Left renal pelvis (tissue), 4 donors: ENCODE measurements around the gene LGALS7B. TPM values are rescaled to one million over a fixed set of nuclear protein-coding genes. Genes with fewer than 3 reads are reported as not detected.
"Not testable (repeated sequence)": the region's sequence is repeated elsewhere in the genome, so short reads cannot be mapped to it uniquely, and the experiment has no call there.

Experiments
- DNase-seq, 4 donors: peaks; one replicate each; pipeline ENCODE4 v3.0.0-alpha.2; 2013; ENCODE audit warnings: low read depth in 4 of 4, low spot score in 3 of 4
- polyA plus RNA-seq, 4 donors: library from polyadenylated mRNA; unstranded; fragments of 120-200 nt; gene quantifications; one replicate each; pipeline ENCODE4 v1.2.1, GENCODE V29; 2013; ENCODE audit not compliant: insufficient read length in 4 of 4

Gene LGALS7B
- polyA plus RNA-seq, result 1 to 10 TPM in 3 of 4 donors, under 1 TPM in 1; 0.78 to 1.9 (median 1.7) TPM

- DNase-seq, result no peak
These were observed at the start of gene LGALS7B for GRCh38 chr19:38788478-38789243. TSS of gene LGALS7B (plus strand) at chr19:38789200. CDS start at chr19:38789227, 27 bp downstream.

DNA sequence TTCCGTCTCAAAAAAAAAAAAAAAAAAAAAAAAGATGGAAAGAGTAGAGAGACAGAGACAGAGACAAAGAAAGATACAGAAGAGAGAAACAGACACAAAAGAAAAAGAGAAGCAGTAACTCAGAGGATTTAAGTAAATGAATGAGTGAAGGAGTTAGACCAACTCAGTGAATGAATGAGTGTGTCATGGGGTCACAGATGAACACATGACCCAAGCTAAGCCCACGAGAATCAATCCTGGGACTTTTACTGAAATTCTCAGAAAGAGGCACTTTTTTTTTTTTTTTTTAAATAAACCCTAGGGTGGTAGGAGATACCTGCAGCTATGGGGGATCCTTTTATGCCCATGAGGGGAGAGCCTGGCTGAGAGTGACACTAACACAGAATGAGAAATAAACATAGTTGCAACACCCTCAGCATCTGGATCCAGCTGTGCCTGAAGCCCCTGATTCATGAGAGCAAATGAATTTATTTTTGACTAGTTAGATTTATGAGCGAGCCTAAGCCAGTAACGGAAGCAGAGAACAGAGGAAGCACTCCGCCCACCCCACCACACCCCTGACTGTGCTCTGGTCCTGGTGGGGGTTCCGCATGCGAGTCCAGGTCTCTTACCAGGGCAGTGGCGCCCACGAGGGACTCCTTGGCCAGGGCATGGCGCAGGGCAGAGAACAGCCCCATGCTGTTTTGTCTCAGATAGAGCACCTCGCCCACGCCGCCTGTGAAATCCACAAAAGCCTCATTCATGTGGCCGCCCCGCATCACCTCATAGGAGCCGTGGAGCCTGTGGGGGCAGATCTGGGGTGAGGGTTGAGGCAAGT lies 49.4 kb upstream of the LGALS7B start:
- DNase-seq, result no peak

DNA sequence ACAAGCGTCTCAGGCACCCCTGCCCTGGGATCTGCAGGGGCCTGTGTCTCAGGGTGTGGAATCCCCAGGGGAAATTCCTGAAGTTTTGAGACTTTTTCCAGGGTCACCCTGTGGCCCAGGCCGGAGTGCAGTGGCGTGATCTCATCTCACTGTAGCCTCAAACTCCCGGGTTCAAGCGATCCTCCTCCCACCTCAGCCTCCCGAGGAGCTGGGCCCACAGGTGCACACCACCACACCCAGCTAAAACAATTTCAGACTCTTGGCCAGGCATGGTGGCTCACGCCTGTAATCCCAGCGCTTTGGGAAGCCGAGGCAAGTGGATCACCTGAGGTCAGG lies 48.8 kb upstream of the LGALS7B start:
- DNase-seq, result no peak

DNA sequence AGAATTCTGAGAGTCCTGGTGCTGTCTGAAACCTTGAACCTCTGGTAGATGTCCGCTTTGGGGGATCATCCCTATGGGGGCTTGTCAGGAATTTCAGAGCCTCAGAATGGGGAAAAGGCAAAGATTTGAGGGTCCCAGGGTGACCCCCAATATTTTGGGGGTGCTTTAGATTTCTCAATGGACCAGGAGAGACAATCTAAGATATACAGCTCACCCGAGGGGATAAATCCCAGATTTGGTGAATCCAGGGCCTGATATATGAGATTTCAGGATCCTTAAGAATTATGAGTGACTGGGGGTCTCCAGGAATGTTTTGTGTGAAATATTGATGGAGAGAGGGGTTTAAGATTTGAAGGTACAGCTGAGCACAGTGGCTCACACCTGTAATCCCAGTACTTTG lies 48.1 kb upstream of the LGALS7B start:
- DNase-seq, result no peak

DNA sequence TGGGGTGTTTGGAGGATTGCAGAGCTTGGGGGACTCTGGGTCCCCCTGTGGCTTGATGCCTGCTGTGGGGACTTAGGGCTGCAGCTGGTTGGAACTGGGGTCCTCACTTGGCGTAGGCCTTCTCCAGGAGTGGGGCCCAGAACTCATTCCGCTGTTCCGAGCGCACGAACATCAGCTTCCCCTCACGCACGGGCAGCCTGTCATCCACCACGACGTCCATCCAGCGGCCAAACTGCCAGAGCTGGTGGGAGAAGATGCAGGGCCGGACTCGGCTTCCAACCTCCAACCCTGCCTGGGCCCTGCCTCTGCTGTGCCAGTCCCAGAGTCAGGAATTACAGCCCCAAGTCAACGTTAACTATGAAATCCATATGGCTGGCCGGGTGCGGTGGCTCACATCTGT lies 47.3 kb upstream of the LGALS7B start:
- no peak for DNase-seq

GRCh38 chr19:38742296-38742695 lies 46.7 kb upstream of the LGALS7B start:
- DNase-seq, result no peak

DNA sequence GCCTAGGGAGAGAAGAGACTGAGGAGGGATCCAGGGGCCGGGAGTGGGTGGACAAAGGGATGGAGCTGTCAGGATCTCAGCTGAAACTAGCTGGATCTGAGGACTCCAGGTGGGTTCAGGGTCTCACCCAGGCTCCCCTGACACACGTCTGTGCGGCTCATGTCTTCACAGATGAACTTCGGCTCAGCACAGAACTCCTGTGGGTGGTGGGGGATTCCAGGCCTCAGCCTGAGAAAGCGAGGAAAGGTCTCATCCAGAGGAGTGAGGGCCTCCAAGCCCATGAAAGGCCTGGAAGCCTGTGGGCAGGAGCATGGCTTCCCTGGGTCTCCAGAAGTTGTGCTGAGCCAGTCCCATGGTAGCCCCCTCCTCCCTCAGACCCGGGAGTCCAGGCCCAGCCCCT lies 46.1 kb upstream of the LGALS7B start:
- no peak for DNase-seq

DNA sequence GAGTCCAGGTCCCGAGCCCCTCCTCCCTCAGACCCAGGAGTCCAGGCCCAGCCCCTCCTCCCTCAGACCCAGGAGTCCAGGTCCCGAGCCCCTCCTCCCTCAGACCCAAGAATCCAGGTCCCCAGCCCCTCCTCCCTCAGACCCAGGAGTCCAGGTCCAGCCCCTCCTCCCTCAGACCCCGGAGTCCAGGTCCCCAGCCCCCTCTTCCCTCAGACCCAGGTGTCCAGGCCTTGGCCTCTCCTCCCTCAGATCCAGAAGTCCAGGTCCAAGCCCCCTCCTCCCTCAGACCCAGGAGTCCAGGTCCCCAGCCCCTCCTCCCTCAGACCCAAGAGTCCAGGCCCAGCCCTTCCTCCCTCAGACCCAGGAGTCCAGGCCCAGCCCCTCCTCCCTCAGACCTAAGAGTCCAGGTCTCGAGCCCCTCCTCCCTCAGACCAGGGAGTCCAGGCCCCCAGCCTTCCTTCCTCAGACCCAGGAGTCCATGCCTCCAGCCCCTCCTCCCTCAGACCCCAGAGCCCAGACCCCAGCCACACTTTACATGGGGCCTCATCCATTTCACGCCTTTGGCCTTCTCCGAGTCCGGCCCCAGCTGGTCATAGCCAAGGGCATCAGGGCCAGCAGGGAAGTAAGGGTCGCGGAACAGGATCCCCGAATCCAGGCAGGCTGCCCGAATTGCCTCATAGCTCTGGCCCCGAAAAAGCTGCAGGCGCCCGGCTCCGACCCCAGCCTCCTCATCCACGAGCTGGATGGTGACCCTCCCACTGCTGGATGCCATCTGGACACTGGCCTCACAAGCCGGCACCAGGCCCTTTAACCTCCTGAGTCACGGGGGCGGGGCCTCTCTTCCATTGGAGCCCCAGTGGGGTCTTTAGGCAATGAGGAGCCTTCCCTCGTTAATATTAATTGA lies 45.4 kb upstream of the LGALS7B start:
- DNase-seq, result no peak

GRCh38 chr19:38744298-38744681 lies 44.7 kb upstream of the LGALS7B start, which contains the start of gene CAPN12:
TSS of gene CAPN12 (minus strand) at chr19:38744474. CDS start at chr19:38744165, 309 bp downstream.
- DNase-seq, result no peak

- no peak for DNase-seq
These were observed 44.1 kb upstream of the LGALS7B start for GRCh38 chr19:38744874-38745273.

DNA sequence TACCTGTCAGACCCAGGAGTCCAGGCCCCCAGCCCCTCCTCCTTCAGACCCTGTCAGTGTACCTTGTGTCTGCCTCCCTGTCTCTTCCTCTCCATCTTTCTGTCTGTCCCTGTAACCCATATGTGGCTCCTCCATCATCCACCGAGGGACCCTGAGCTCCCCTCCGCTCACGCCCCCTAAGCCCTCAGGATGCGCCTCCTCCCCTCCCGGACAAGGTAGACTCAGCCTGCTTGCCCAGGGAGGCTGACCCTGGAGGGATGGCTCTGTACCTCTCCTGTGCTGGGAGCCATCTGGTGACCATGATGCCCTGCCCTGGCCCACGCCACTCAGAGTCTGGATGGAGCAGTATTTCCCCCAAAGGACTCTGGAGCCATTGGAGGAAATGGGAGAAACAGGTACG lies 43.7 kb upstream of the LGALS7B start:
- DNase-seq, result no peak

DNA sequence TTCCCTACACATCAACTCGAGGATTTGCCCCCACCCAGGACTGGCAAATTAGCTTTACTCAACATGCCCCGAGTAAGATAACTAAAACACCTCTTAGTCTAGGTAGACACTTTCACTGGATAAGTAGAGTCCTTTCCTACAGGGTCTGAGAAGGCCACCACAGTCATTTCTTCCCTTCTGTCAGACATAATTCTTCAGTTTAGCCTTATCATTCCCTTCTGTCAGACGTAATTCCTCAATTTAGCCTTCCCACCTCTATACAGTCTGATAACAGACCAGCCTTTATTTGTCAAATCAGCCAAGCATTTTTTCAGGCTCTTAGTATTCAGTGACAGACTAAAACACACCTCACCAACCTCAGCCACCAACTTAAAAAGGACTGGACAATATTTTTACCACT lies 35.2 kb upstream of the LGALS7B start:
- DNase-seq, result not testable (repeated sequence)

GRCh38 chr19:38754196-38754595 lies 34.8 kb upstream of the LGALS7B start:
- not testable (repeated sequence) for DNase-seq

GRCh38 chr19:38759590-38760003 lies 29.4 kb upstream of the LGALS7B start:
- no peak for DNase-seq

- DNase-seq, result not testable (repeated sequence)
These were observed 28.0 kb upstream of the LGALS7B start for GRCh38 chr19:38760805-38761517.

- DNase-seq, result not testable (repeated sequence)
These were observed 27.1 kb upstream of the LGALS7B start for GRCh38 chr19:38761884-38762389.

GRCh38 chr19:38763795-38764220 lies 25.2 kb upstream of the LGALS7B start:
- no peak for DNase-seq

GRCh38 chr19:38765214-38765613 lies 23.8 kb upstream of the LGALS7B start:
- DNase-seq, result no peak

- DNase-seq, result no peak
These were observed 22.5 kb upstream of the LGALS7B start for GRCh38 chr19:38766276-38767047.
